PC-3 (cell line): Measurements from ENCODE around the gene PDGFD.

Experiments used
- EZH2 ChIP-seq: fragments of 300-600 bp; sonication (generic); IDR thresholded peaks from one replicate; pipeline ENCODE4 v1.6.1; 2017; ENCODE audit warnings: antibody characterized with exemption, mild to moderate bottlenecking, low read length; ENCODE audit not compliant: unreplicated experiment
- TF ChIP-seq, protein P1 (sequence below): fragments of 300-600 bp; sonication (generic); conservative IDR thresholded peaks from 2 replicates; pipeline ENCODE4 v1.5.1; 2017; ENCODE audit warnings: antibody characterized with exemption, low read depth, mild to moderate bottlenecking, low read length

DNA sequence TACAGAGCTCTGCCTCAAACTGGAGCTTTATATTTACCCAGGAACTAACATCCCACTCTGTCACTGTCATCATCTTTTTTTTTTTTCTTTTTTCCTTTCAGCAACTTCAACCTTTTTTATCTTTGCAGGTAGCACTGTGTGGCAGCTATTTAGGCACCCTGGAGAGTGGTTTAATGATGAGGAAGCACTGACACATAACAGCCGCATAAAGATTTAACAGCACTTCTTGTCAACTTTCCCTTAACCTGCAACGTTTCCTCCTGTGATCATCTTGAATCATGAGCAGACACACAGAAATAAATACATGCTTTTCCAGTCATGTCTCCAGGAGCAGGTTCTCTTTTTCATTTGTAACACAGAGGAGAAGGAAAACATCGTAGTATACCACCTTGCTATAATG lies 34.8 kb downstream of the PDGFD start:
- TF ChIP-seq, protein P1, sequence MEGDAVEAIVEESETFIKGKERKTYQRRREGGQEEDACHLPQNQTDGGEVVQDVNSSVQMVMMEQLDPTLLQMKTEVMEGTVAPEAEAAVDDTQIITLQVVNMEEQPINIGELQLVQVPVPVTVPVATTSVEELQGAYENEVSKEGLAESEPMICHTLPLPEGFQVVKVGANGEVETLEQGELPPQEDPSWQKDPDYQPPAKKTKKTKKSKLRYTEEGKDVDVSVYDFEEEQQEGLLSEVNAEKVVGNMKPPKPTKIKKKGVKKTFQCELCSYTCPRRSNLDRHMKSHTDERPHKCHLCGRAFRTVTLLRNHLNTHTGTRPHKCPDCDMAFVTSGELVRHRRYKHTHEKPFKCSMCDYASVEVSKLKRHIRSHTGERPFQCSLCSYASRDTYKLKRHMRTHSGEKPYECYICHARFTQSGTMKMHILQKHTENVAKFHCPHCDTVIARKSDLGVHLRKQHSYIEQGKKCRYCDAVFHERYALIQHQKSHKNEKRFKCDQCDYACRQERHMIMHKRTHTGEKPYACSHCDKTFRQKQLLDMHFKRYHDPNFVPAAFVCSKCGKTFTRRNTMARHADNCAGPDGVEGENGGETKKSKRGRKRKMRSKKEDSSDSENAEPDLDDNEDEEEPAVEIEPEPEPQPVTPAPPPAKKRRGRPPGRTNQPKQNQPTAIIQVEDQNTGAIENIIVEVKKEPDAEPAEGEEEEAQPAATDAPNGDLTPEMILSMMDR, result no peak
- no peak for TF ChIP-seq EZH2
